PC-9 (cell line): ENCODE results near the gene PROM1. TPM values are rescaled to one million over a fixed set of nuclear protein-coding genes. Genes with fewer than 3 reads are reported as not detected.

Source experiments
- BruUV-seq: library from RNA; stranded (reverse); fragments of 400-500 nt; replicated peaks from 2 replicates; lab custom pipeline; 2021; lab: Mats Ljungman, UMichigan
- CTCF ChIA-PET: fragments of 300-600 bp; sonication (Branson Sonifier 250); formaldehyde crosslinking; loops from one replicate; lab custom pipeline; 2022; ENCODE audit warnings: antibody characterized with exemption; lab: Charles Lee
- POLR2A ChIA-PET: fragments of 300-600 bp; sonication (Branson Sonifier 250); formaldehyde crosslinking; loops from one replicate; lab custom pipeline; 2022; ENCODE audit warnings: antibody characterized with exemption; ENCODE audit not compliant: unreplicated experiment; lab: Charles Lee
- DNase-seq, 2 experiments: peaks; one replicate each; pipeline versions ENCODE4 v3.0.0 to v3.0.0-alpha.2; 2015 to 2022; ENCODE audit warnings: mixed read lengths in 1 of 2
- H2AFZ ChIP-seq: fragments of 200-600 bp; sonication (generic); 2 replicates; pipeline ENCODE4 v1.8.1; 2017; ENCODE audit warnings: antibody characterized with exemption
- H3F3A ChIP-seq: fragments of 200-600 bp; sonication (generic); 2 replicates; pipeline ENCODE4 v1.8.1; 2017; ENCODE audit warnings: antibody characterized with exemption, mild to moderate bottlenecking, low read depth; ENCODE audit not compliant: insufficient read depth
- H3K27ac ChIP-seq: fragments of 200-600 bp; sonication (generic); 2 replicates; pipeline ENCODE4 v1.6.1; 2016; ENCODE audit warnings: mixed run types
- H3K27me3 ChIP-seq: fragments of 200-600 bp; sonication (generic); 2 replicates; pipeline ENCODE4 v1.6.1; 2016; ENCODE audit warnings: low read depth, mixed run types; ENCODE audit not compliant: insufficient read depth
- H3K36me3 ChIP-seq: fragments of 200-600 bp; sonication (generic); 2 replicates; pipeline ENCODE4 v1.6.1; 2016; ENCODE audit warnings: low read depth, mixed run types
- H3K4me1 ChIP-seq: fragments of 200-600 bp; sonication (generic); replicated peaks from 2 replicates; pipeline ENCODE4 v1.6.1; 2016; ENCODE audit warnings: mixed run types; ENCODE audit not compliant: insufficient read depth
- H3K4me2 ChIP-seq: fragments of 200-600 bp; sonication (generic); 2 replicates; pipeline ENCODE4 v1.6.1; 2017; ENCODE audit warnings: mixed run types
- H3K4me3 ChIP-seq: fragments of 200-600 bp; sonication (generic); 2 replicates; pipeline ENCODE4 v1.6.1; 2016; ENCODE audit warnings: mixed run types
- H3K79me2 ChIP-seq: fragments of 200-600 bp; sonication (generic); 2 replicates; pipeline ENCODE4 v1.6.1; 2017; ENCODE audit warnings: low read depth, mixed run types
- H3K9me2 ChIP-seq: fragments of 200-600 bp; sonication (generic); 2 replicates; pipeline ENCODE4 v1.8.1; 2017; ENCODE audit warnings: mild to moderate bottlenecking; ENCODE audit not compliant: insufficient read depth
- H3K9me3 ChIP-seq: fragments of 200-600 bp; sonication (generic); 2 replicates; pipeline ENCODE4 v1.8.1; 2016; ENCODE audit warnings: low read depth; ENCODE audit not compliant: insufficient read depth
- H4K20me1 ChIP-seq: fragments of 200-600 bp; sonication (generic); 2 replicates; pipeline ENCODE4 v1.8.1; 2017; ENCODE audit not compliant: insufficient read depth
- EZH2 ChIP-seq: fragments of 200-600 bp; sonication (generic); IDR thresholded peaks from 2 replicates; pipeline ENCODE4 v1.8.0; 2017; ENCODE audit warnings: antibody characterized with exemption, low read depth
- intact Hi-C: fragments of 100-400 bp; cut with micrococcal nuclease; formaldehyde crosslinking; loops from one replicate; pipeline ENCODE4 v1.10.0; 2022; ENCODE audit not compliant: unreplicated experiment
- total RNA-seq: library from RNA; stranded (reverse); gene quantifications from 2 replicates; pipeline ENCODE4 v1.2.3, GENCODE V29; 2021
- TF ChIP-seq, protein P1 (sequence below): fragments of 200-600 bp; sonication (generic); conservative IDR thresholded peaks from 2 replicates; pipeline ENCODE4 v1.6.1; 2017; ENCODE audit warnings: mixed run types, antibody characterized with exemption, mild to moderate bottlenecking, moderate library complexity

PROM1 gene
- total RNA-seq, 1 experiment from 2014 or later = not detected

GRCh38 chr4:15928883-15929282 is 154.9 kb downstream of the PROM1 start:
- POLR2A ChIA-PET = no interaction called here
- no peak overlapping the region for H3K27ac ChIP-seq
- CTCF ChIA-PET = no interaction called here

GRCh38 chr4:15926486-15926885 is 157.3 kb downstream of the PROM1 start:
- Histone ChIP-seq H3K4me2 (no peak overlapping the region), H2AFZ (no peak overlapping the region), H3F3A (peaks cover 5% of the 10 kb centered on the region; the same call in 1 of the 2 replicates), H3K36me3 (no peaks in the 10 kb centered on the region), H3K4me3 (no peak overlapping the region), H3K27ac (no peak overlapping the region), H3K9me3 (no peaks in the 10 kb centered on the region), H3K27me3 (no peaks in the 10 kb centered on the region), H3K4me1 (peaks cover 9% of the 10 kb centered on the region), H3K9me2 (no peaks in the 10 kb centered on the region), H4K20me1 (no peaks in the 10 kb centered on the region), H3K79me2 (no peaks in the 10 kb centered on the region)
- intact Hi-C loops = no loop called here
- ChIA-PET POLR2A (no interaction called here), CTCF (no interaction called here)
- no peak for DNase-seq
- BruUV-seq = no TSS peak
- no peak for TF ChIP-seq EZH2
- TF ChIP-seq, protein P1, sequence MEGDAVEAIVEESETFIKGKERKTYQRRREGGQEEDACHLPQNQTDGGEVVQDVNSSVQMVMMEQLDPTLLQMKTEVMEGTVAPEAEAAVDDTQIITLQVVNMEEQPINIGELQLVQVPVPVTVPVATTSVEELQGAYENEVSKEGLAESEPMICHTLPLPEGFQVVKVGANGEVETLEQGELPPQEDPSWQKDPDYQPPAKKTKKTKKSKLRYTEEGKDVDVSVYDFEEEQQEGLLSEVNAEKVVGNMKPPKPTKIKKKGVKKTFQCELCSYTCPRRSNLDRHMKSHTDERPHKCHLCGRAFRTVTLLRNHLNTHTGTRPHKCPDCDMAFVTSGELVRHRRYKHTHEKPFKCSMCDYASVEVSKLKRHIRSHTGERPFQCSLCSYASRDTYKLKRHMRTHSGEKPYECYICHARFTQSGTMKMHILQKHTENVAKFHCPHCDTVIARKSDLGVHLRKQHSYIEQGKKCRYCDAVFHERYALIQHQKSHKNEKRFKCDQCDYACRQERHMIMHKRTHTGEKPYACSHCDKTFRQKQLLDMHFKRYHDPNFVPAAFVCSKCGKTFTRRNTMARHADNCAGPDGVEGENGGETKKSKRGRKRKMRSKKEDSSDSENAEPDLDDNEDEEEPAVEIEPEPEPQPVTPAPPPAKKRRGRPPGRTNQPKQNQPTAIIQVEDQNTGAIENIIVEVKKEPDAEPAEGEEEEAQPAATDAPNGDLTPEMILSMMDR = no peak

More at GRCh38 chr4:15928883-15929282, 154.9 kb downstream of the PROM1 start:
- Histone ChIP-seq H4K20me1 (no peaks in the 10 kb centered on the region), H3K9me3 (no peaks in the 10 kb centered on the region), H3K4me1 (no peaks in the 10 kb centered on the region), H3K36me3 (no peaks in the 10 kb centered on the region), H3K4me2 (no peak overlapping the region), H2AFZ (no peak overlapping the region), H3K27me3 (no peaks in the 10 kb centered on the region), H3K9me2 (no peaks in the 10 kb centered on the region), H3K4me3 (no peak overlapping the region), H3K79me2 (no peaks in the 10 kb centered on the region), H3F3A (no peaks in the 10 kb centered on the region)
- TF ChIP-seq, protein P1 = no peak
- TF ChIP-seq EZH2 = no peak
- DNase-seq = no peak
- no TSS peak for BruUV-seq
- intact Hi-C loops = no loop called here

GRCh38 chr4:15925830-15926229 is 158.0 kb downstream of the PROM1 start:
- ChIA-PET CTCF (no interaction called here), POLR2A (no interaction called here)
- no peaks in the 10 kb centered on the region for H3K79me2 ChIP-seq
- H3K4me1 ChIP-seq = peaks cover 16% of the 10 kb centered on the region
- H4K20me1 ChIP-seq = no peaks in the 10 kb centered on the region
- H3K27me3 ChIP-seq = no peaks in the 10 kb centered on the region
- no peaks in the 10 kb centered on the region for H3K9me3 ChIP-seq
- no peak overlapping the region for H2AFZ ChIP-seq
- no peaks in the 10 kb centered on the region for H3K9me2 ChIP-seq
- H3K4me3 ChIP-seq = no peak overlapping the region
- H3F3A ChIP-seq = peaks cover 10% of the 10 kb centered on the region
- no peak for DNase-seq
- no peak overlapping the region for H3K27ac ChIP-seq
- TF ChIP-seq EZH2 = no peak
- TF ChIP-seq, protein P1 = no peak
- no peaks in the 10 kb centered on the region for H3K36me3 ChIP-seq
- intact Hi-C loops = no loop called here
- H3K4me2 ChIP-seq = no peak overlapping the region
- BruUV-seq = no TSS peak
